HG03066 (cell line): ENCODE measurements around the gene SIK3.
A peak's percentile ranks its signal among the peaks of the same experiment; 100 is the strongest.

ENCODE experiments used
- ATAC-seq: cut with Tn5 transposase; IDR thresholded peaks from one replicate; pipeline ENCODE4 v1.9.1; 2021; ENCODE audit warnings: low read depth; ENCODE audit not compliant: unreplicated experiment

The SIK3 gene

GRCh38 chr11:117081908-117082307, 16.3 kb downstream of the SIK3 start:
- no peak for ATAC-seq

DNA sequence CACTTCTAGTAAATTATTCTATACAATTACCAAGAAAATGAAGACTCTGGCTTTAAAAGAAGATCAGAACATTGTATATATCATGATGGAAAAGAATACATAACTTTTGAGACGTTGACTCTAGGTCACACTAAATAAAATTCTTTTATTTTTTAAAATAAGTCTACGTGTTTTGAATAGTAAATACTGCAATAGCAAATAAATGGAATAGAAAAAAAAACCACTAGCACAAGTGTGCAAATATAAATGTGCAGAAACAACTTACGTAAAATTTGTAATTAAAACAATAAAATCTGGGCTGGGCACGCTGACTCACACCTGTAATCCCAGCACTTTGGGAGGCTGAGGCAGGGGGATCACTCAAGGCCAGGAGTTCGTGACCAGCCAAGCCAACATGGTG, 17.9 kb downstream of the SIK3 start:
- ATAC-seq = no peak

DNA sequence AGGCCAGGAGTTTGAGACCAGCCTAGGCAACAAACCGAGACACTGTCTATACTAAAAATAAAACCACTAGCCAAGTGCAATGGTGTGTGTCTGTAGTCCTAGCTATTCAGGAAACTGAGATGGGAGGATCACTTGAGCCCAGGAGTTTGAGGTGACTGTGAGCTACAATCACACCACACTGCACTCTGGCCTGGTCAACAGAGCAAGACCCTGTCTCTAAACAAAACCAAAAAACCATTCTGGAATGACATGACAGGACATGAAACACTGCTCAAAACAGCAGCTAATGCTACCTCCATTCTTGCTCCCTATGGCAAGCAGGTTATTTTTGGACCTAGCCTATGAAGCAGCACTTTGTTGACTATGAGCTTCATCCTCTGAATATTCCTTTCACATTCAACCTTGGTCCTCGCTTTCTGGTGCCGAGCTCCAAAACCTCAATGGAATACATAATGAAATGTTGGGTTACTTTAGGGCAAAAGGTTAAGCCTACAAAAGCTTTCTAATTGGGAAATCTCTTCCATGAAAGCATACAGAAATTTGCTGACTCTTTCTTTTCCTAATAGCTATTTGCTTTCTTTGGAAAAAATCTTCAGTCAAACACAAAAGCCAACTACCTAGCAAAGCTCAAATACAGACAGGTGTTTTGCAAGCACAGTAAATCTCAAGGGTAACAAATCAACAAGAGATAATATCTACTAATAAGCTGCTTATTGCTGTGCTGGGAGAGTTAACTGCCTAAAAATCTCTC, 21.1 kb downstream of the SIK3 start:
- ATAC-seq = peak; percentile 51

DNA sequence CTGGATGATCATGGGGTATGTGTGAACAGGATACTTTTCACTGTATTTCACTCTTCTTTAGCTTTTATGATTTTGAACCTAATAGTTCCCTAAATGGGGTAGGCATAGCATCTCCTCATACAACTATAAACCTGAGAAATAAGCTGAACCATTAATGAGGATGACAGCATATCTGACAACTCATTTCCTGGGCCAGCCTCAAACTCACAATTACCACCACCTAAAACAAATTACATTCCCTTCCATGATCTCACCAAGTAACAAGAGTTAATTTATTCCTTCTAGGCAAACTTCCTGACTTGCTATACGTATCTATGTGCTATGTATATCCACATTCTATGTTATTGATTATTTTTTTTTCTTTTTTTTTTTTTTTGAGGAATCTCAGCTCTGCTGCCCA, 23.0 kb downstream of the SIK3 start:
- ATAC-seq = no peak

- ATAC-seq = no peak
These were observed 24.1 kb downstream of the SIK3 start for GRCh38 chr11:117074119-117074518.

- no peak for ATAC-seq
These were observed 24.7 kb downstream of the SIK3 start for GRCh38 chr11:117073539-117073938.

- ATAC-seq = no peak
These were observed 25.4 kb downstream of the SIK3 start for GRCh38 chr11:117072517-117073461.

GRCh38 chr11:117071344-117071787, 26.9 kb downstream of the SIK3 start:
- ATAC-seq = no peak

DNA sequence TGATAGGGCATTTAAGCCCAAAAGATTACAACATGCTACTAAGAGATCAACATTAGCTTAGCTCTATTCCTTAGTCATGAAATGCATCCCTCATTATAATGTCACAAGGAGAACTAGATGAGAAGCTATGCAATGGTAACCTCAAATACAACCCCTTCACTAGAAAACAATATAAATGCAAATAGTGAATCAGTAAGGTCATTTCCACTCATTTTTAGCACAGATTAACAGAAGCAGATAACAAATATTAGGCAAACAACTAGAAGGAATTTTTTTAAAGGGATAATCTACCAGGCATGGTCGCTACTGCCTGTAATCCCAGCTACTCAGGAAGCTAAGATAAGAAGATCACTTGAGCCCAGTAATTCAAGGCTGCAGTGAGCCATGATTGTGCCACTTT, 28.2 kb downstream of the SIK3 start:
- ATAC-seq = no peak

DNA sequence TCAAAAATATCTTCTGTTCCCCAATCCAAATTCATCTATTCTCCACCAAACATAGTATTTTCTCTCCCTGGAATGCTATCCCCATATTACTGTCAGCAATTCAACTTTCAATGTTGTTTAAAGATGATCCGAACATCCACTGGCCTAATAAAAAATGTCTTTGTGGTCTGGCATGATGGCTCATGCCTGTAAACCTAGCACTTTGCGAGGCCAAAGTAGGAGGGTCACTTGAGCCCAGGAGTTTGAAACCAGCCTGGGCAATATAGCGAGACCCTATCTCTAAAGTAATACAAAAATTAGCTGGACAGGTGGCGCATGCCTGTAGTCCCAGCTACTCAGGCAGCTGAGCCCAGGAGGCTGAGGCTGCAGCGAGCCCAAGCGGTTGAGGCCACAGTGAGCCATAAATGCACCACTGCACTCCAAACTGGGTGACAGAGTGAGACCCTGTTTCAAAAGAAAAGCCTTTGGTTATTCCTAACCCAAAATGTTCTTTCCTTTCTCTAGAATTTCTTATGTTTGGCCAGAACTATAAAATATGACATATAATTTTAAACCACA, 29.8 kb downstream of the SIK3 start:
- ATAC-seq = no peak

DNA sequence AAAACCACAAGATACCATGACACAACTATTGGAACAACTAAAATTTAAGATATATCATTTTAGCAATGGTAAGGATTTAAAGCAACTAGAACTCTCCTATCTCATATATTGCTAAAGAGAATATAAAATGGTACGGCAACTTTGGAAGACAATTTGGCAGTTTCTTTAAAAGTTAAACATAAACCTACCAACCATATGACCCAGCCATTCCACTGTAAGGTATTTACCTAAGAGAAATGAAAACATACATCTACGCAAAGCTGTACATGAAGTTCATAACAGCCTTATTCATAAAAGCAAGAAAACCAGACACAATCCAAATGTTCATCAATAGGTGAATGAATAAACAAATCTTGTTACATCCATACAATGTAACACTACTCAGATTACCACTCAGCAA, 31.3 kb downstream of the SIK3 start:
- no peak for ATAC-seq

DNA sequence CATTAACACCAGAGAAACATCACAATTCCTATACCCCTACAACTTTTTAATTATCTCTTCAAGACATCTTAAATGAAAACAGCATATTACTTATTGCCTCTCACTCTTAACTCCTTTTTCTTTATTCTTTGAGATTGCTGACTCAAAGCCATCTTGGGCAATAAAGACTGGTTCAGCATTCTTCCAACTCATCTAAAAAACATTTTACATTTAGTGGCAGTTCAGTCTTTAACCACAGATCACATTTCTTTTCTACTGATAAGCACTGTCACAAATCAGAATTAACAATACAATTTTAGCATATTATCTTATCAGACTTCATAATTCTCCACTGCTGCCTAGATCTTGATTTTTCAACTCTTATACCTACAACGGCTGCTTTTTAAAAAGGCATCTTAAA, 34.0 kb downstream of the SIK3 start:
- no peak for ATAC-seq

GRCh38 chr11:117062498-117062897, 35.7 kb downstream of the SIK3 start:
- ATAC-seq = no peak

GRCh38 chr11:117061256-117061655, 37.0 kb downstream of the SIK3 start:
- ATAC-seq = no peak

GRCh38 chr11:117059611-117060148, 38.5 kb downstream of the SIK3 start:
- ATAC-seq = no peak

GRCh38 chr11:117058761-117059261, 39.4 kb downstream of the SIK3 start:
- no peak for ATAC-seq

GRCh38 chr11:117057727-117058126, 40.5 kb downstream of the SIK3 start:
- ATAC-seq = no peak

DNA sequence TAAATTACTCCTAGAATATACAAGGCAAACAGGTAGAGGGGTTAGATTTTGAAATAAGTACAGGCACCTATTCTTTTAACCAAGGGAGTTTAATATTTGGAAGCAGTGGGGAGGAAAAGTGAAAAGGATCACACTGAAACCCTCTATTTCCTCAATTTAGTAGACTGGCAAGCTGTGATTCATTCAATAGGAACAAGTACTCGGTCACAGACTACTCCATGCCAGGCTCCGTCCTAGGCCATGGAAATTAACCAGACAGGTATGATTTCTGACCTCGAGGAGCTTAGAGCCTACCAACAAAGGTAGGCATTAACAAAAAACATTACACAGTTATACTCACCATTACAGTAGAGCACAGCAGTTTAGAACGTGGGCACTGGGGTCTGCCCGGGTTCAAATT, 40.9 kb downstream of the SIK3 start:
- ATAC-seq = no peak

DNA sequence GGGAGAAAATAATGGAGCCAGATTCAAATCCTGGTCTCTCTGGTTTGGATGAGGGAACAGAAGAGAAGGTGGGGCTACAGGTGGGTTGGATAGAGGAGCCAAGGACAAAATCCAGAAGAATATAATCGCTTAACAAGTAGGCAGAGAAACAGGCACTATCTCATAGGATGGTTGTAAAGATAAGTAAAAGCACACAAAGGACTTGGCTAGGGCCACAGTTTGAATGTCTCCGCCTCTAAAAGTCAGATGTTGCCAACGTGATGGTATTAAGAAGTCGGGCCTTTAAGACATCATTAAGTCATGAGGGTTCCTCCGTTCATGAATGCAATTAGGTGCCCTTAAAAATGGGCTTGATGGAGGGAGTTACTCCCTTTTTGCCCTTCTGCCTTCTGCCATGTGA, 42.8 kb downstream of the SIK3 start:
- ATAC-seq = no peak

- no peak for ATAC-seq
These were observed 43.8 kb downstream of the SIK3 start for GRCh38 chr11:117054382-117054781.
